GM21825 (cell line): ENCODE results near the gene PSMD12.
"Not testable (repeated sequence)": the region's sequence is repeated elsewhere in the genome, so short reads cannot be mapped to it uniquely, and the experiment has no call there.

Source experiments
- ATAC-seq: cut with Tn5 transposase; IDR thresholded peaks from one replicate; pipeline ENCODE4 v1.9.1; 2021; ENCODE audit warnings: mild to moderate bottlenecking, moderate library complexity; ENCODE audit not compliant: unreplicated experiment

PSMD12 gene

GRCh38 chr17:67359960-67360791 lies 6.2 kb downstream of the PSMD12 start:
- no peak for ATAC-seq

- ATAC-seq: no peak
These were observed 7.8 kb downstream of the PSMD12 start for GRCh38 chr17:67358612-67359011.

- ATAC-seq: no peak
These were observed 12.3 kb downstream of the PSMD12 start for GRCh38 chr17:67353929-67354574.

- ATAC-seq: no peak
These were observed 13.2 kb downstream of the PSMD12 start for GRCh38 chr17:67353161-67353560.

GRCh38 chr17:67349420-67349819 lies 17.0 kb downstream of the PSMD12 start:
- ATAC-seq: no peak

- ATAC-seq: no peak
These were observed 18.6 kb downstream of the PSMD12 start for GRCh38 chr17:67347826-67348225.

- ATAC-seq: no peak
These were observed 23.1 kb downstream of the PSMD12 start for GRCh38 chr17:67343237-67343636.

- ATAC-seq: not testable (repeated sequence)
These were observed 28.0 kb downstream of the PSMD12 start for GRCh38 chr17:67338353-67338752.

- no peak for ATAC-seq
These were observed 29.5 kb downstream of the PSMD12 start for GRCh38 chr17:67336859-67337258.

- no peak for ATAC-seq
These were observed 31.0 kb downstream of the PSMD12 start for GRCh38 chr17:67335245-67335835.

GRCh38 chr17:67332162-67332508 lies 34.2 kb downstream of the PSMD12 start:
- not testable (repeated sequence) for ATAC-seq

GRCh38 chr17:67331381-67332161 lies 34.8 kb downstream of the PSMD12 start:
- ATAC-seq: not testable (repeated sequence)

GRCh38 chr17:67328026-67328425 lies 38.4 kb downstream of the PSMD12 start:
- no peak for ATAC-seq

- not testable (repeated sequence) for ATAC-seq
These were observed 39.2 kb downstream of the PSMD12 start for GRCh38 chr17:67326959-67327745.

GRCh38 chr17:67326440-67326839 lies 39.9 kb downstream of the PSMD12 start:
- ATAC-seq: no peak

- no peak for ATAC-seq
These were observed 42.0 kb downstream of the PSMD12 start for GRCh38 chr17:67324330-67324729.

- ATAC-seq: no peak
These were observed 42.9 kb downstream of the PSMD12 start for GRCh38 chr17:67323445-67323844.

- no peak for ATAC-seq
These were observed 44.2 kb downstream of the PSMD12 start for GRCh38 chr17:67322042-67322787.

GRCh38 chr17:67321486-67321885 lies 44.9 kb downstream of the PSMD12 start:
- not testable (repeated sequence) for ATAC-seq

- no peak for ATAC-seq
These were observed 49.6 kb downstream of the PSMD12 start for GRCh38 chr17:67316781-67317180.
